ENCODE data around the gene CCDC57.
"Not testable (repeated sequence)": the region's sequence is repeated elsewhere in the genome, so short reads cannot be mapped to it uniquely, and the experiment has no call there.

CCDC57 gene

DNA sequence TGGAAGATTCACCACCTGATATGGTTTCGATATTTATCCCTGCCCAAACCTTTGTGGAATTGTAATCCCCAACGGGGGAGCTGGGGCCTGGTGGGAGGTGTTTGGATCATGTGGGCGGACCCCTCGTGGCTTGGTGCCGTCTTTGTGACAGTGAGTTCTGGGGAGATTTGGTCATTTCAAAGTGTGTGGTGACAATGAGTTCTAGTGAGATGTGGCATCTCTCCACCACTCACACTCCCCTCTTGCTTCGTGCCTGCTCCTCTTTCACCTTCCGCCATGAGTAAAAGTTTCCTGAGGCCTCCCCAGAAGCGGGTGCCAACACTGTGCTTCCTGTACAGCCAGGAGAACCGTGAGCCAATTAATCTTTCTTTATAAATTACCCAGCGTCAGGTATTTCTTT, 9.7 kb downstream of the CCDC57 start:
- no peak for DNase-seq (ENCODE audit: low read depth)

DNA sequence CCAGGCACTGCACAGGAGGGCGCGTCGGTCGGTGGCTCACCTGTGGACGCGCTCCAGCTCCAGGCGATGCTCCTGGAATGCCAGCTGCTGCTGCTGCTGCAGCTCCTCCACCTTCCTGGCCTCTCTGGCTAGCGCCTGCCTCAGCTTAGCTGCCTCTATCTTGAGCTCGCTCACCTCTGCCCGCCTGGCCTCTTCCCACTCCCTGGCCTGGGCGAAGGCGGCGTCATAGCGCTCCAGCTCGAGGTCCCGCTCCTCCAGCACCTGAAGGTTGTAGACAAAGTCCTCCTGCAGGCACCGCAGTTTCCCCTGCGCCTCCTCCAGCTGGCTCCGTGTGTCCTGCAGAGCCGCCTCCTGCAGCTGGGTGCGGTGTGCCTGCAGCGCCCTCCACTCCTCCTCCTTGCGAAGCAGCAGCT, 11.1 kb downstream of the CCDC57 start:
- DNase-seq (ENCODE audit: low read depth): no peak

DNA sequence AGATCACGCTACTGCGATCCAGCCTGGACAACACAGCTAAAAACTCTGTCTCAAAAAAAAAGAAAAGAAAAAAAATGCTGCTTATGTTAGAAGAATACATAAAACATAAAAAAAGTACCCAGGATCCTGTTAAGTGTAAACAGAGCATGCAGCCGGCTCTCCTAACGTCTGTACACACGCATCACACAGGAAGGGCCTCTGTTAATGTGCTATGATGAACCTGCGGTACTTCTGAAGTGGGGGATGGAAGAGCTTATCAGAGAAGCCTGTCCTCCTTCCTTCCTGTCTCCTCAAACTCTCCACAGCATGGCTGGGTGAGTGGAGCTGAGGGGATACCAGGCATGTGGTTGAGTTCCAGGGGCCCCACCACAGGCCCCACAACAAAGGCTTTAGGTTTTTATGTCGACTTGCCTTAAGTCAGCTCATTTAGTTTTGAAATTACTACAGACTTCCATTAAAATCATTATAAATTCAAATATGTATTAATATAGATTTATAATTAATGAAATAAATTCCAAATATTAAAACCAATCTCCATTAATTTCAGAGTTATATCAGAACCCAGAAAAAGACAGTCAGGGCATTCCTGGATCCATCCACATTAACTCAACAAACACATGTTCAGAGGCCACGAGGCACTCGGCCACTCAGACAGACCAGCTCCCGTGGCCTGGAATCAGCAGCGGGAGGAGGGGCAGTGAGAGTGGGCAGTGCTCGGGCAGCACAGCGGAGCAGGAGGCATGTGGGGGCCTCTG, 11.7 kb downstream of the CCDC57 start:
- DNase-seq (ENCODE audit: low read depth): no peak

DNA sequence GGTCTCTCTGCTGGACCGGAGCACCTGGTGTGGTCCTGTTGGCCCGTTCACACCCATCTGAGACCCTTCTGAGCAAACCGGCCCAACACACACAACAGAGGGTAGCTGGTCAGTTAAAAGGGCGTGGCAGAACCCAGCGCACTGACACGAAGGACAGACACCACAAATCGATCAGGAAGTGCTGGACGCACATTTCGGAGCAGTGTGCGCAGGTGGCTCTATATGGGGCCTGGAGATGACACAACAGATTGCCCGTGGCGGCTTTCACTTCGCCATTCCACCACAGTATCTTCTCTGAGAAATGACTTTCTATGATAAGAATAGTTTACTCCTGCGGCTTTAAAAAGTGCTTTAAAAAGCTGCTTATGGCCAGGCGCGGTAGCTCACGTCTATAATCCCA, 12.5 kb downstream of the CCDC57 start:
- DNase-seq (ENCODE audit: low read depth): no peak

DNA sequence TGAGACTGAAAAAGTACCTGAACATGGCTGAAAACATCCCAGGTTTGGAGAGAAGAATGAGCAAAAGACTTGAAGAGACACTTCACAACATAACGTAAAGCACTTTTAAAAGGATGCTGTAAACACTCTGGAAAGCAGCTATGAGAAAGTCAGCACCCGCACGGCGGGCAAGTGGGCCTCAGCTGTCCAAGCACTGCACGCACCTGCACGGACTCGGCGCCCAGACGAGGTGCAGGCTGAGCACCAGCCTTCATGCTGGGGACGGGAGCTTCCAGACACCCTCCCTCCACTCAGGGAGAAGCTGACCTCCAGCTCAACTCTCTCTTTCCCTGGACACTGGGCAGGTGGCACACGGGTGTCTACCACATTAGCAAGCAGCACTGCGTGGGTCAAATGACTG, 13.1 kb downstream of the CCDC57 start:
- no peak for DNase-seq (ENCODE audit: low read depth)

DNA sequence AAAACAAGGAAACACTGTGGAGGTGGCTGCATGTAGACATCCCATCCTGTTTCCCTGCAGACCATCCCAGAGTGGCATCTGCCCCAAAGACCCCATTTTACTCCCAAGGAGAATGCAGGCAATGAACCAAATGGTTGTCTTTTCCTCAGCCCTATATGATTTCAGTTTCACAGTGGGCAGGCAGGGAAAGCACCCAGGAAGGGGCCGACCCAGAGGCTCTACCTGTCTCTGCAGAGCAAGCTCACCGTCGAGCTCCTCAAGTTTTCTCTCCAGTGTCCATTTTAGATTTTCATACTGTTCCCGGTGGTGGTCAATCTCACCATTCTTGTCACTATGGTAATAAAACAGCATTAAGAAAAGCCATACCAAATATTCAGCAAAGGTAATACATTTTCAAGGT, 14.6 kb downstream of the CCDC57 start:
- no peak for DNase-seq (ENCODE audit: low read depth)

DNA sequence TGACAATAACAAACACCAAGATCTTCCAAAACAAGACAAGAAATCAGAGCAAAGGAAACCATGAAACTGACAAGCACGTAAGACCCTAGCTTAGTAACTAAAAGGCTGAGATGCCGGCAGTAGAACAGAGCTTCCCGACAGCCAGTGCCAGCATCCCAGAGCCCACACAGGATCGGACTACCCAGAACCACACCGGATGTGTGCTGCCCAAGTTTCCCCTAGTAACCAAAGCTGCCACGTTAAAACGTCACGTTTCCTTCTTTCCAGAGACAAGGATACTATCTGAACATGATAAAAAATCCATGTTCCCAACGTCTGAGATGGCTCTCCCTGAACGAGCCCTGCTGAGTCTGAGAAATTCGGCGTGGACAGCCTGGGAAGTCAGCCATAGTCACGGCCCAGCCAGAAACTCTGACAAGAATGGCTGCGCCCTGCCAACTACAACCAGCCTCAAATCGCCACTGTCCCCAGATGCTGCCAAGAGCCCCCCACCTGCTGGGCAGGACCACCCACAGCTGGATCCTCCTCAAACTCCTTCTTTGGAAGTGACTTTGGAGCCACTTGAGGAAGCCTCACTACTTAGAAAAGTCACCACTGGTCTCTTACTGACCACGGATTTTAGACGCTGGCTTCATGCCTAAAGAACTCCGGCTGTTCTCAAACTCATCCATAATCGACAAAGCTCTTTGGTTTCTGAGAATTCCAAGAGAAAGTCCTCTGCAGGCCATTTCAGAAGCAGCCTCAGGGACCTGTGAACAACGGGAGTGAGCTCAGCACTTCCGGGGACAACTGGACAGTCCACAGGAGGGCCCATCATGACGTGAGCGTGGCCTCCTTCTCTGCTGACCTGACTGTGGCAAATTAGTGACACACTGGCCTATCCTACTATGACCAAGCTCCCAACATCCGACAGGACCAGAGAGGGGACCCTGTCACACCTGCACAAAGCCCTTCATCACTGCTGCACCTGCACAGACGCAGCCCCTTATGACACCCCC, 16.7 kb downstream of the CCDC57 start:
- DNase-seq (ENCODE audit: low read depth): no peak

DNA sequence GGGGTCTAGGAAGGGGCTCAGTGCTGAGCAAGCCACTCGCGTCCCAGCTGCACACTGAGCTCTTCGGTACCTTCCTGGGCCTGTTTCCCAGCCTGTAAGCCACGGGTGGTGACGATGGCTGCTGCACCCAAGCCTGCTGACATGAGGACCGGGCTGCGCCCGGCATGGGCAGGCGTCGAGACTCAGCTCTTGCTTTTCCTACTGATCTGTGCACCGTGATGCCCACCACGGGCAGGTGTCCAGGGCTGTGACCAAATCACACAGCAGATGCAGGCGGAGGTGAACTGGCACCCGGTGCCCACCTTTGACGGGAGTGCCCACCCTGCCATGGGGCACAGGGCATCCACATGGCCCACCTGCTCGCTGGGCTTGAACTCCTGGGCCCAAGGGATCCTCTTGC, 17.9 kb downstream of the CCDC57 start:
- DNase-seq (ENCODE audit: low read depth): no peak

DNA sequence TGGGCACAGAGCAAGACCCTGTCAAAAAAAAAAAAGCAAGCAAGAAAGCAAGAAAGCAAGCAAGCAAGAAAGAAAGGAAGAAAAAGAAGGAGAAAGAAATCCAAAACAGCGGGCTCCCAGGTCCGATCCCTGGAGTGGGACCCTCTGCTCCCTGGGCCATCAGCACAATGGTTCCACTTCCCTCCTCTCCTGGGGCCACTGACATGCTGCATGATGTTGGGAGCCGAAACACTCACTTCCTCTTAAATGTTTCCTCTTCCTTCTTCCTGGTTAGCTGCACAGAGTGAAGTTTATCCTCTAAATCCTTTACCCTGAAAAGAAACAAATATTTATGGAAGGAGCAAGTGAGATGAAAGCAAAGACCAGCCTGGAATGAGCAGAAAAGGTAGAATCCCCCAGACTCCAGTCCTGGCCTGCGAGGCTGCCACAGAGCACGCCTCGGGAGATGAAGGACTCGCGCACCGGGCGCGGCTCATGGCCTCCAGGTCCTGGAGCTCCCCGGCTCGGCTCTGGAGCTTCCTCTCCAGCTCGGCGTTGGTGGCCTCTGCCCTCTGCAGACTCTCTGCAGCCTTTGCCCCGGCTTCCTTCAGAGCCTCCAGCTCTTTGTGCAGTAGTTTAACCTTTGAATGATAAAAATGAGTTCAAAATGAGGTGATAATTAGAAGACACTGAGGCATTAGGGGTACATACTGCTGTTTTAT, 19.0 kb downstream of the CCDC57 start:
- DNase-seq (ENCODE audit: low read depth): no peak

DNA sequence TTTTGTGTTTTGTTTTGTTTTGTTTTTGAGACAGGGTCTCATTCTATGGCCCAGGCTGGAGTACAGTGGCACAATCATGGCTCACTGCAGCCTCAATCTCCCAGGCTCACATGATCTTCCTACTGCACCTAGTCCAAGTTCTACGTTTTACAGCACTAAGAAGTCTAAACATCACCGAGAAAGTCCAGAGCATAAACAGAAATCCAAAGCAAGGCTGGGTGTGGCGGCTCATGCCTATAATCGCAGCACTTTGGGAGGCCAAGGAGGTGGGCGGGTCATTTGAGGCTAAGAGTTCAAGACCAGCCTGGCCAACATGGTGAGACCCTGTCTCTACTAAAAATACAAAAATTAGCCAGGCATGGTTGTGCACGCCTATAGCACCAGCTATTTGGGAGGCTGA, 19.6 kb downstream of the CCDC57 start:
- not testable (repeated sequence) for DNase-seq (ENCODE audit: low read depth)

DNA sequence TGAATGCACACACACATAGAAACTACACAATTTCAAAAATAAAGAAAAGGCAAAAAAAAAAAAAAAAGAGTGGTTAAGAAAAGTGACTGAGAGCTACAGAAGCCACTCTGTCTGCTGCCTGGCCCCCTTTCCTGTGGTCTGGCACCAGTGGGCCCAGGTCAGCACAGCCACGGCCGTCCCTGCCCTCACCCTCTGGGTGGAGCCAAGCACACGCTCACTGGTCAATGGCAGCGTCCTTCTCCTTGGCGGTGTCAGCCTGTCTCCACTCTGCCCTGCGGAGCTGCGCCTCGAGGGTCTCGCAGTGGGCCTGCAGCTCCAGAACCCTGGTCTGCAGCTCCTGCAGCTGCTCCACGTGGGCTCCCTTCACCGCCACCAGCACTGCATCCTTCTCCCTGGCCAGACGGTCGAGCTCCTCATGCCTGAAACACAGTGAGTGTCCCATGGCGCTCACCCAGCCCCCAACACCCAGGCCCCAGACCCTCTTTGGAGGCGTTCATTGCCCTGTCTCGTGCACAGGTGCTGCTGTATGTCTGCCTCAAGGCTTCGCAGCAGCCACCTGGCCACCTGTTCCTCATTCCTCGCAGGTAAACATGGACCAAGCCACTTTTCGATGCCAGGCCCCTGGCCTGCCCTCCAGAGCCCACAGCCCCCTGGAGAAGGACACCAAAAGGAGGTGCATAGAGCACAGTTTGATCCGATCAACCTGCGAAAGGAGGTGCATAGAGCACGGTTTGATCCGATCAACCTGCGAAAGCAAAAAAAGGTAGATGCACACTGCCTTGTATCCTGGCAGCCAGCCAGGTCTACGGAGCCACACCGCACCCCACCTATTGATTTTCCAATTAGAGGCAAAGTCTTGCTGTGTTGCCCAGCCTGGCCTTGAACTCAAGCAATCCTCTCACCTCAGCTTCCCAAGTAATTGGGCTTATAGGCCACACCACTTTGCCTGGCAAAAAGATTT, 24.4 kb downstream of the CCDC57 start:
- DNase-seq (ENCODE audit: low read depth): no peak

DNA sequence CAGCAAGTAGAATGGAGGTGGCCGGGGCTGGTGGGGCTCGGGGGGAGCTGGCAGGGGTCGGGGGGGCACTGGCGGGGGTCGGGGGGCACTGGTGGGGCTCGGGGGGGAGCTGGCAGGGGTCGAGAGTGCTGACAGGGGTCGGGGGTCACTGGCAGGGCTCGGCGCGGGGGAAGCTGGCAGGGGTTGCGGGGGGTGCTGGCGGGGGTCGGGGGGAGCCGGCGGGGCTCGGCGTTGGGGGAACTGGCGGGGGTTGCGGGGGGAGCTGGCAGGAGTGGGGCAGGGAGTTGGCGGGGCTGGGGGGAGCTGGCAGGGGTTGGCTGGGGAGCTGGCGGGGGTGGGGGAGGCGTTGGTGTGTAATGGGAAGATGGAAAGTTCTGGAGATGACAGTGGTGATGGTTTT, 25.1 kb downstream of the CCDC57 start:
- no peak for DNase-seq (ENCODE audit: low read depth)

DNA sequence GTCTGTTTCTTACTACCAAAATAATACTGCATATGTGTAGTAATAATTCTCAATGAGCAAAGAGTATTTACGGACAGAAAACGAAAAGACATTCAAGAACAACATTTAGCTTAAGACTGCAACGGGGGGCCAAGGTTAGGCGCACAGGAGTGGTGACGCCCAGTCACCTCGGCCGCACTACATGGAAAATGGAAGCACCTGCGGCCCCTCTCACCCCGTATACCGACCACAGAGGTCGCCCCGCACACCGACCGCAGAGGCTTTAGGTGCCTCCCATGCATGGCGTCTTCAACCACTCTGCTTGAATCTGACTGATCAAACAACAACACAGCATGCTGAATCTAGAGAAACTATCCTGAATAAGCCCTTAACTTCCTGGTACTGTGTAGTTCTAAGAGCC, 26.4 kb downstream of the CCDC57 start:
- no peak for DNase-seq (ENCODE audit: low read depth)

DNA sequence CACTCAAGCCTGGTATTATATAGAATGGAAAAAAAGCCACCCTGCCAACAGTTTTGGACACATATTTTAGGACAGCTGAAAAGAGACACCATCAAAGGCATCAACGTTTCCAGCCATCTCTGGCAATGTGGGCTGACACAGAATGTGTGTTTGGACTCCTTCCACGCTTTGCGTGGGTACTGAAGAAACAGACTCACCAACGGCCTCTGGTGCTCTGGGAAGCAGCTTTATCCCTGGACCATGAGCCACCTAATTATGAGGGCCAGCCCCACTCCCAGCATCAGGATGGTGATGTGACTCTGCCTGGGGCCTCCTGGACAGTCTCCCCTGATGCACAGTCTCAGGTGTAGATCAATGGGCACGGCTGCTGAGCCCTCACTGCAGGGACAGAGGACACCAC, 27.9 kb downstream of the CCDC57 start:
- no peak for DNase-seq (ENCODE audit: low read depth)

DNA sequence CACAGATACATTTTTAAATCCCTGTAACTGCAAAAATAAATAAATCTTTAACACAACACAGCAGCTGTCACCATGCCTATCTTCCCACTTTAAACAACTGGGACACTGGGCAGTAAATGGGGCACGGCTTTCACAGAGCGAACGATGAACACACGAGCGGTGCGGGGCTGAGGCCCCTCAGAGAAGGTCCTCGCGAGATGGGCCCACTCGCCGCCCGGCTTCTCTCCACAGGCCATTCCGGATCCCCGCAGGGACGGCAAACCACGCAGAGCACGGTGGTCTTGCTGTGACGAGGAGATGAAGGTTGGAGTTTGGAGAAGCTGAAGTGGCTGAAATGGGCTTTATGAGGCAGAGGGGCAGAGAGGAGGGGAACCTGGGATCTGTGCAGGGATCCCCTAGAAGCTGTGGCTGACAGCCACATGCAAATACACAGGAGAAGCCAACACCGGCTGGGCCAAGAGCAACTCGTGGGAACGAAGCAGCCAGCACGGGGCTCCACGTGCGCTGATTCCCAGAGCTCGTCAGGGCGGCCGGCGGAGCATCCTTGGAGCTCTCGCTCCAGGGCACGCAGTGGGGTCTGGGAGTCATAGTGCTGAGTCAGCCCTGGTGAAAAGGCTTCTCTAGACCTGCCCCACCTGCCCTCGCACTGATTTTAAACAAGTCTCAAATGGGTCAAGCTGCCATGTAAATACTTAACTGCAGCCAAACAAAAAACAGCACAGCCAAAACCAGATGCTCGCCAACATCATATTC, 31.7 kb downstream of the CCDC57 start:
- DNase-seq (ENCODE audit: low read depth): no peak

DNA sequence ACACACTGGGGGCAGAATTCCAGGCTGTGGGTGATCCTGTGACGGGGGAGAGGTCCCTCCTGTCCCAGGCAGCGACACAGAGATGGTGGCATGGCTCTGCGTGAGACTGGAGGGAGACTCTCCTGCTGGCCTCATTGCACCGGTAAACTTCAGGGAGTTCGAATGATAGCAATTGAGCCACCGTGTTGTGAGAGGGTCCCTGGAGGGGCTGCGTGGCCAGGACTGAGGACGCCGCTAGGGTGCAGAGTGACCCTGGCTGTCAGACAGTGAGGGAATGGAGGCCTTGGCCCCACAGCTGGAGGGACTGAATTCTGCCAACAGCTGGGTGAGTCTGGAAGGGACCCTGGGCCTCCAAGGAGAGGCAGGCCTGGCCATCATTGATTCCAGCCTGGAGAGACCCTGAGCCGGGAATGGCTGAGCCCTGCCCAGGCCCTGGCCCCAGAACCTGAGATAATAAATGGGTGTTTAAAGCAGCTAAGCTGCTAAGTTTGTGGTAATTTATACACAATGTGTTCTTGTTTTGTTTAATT, 32.6 kb downstream of the CCDC57 start:
- DNase-seq (ENCODE audit: low read depth): no peak

DNA sequence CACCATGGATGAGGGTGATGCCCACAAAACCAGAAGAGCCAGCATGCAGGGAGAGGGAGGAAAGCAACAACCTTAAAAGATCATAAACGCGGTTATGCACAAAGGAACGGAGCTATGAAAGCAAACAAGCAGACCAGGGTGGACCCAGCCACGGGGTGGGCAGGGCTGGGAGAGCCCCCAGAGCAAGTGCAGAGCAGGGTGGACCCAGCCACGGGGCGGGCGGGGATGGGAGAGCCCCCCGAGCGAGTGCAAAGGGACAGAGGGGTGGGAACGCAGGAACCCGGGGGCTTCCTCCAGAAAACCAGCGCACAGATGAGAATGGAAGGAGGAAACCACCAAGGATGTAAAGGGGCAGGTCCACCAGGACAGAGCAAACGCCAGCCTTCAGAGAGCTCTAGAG, 33.2 kb downstream of the CCDC57 start:
- no peak for DNase-seq (ENCODE audit: low read depth)

DNA sequence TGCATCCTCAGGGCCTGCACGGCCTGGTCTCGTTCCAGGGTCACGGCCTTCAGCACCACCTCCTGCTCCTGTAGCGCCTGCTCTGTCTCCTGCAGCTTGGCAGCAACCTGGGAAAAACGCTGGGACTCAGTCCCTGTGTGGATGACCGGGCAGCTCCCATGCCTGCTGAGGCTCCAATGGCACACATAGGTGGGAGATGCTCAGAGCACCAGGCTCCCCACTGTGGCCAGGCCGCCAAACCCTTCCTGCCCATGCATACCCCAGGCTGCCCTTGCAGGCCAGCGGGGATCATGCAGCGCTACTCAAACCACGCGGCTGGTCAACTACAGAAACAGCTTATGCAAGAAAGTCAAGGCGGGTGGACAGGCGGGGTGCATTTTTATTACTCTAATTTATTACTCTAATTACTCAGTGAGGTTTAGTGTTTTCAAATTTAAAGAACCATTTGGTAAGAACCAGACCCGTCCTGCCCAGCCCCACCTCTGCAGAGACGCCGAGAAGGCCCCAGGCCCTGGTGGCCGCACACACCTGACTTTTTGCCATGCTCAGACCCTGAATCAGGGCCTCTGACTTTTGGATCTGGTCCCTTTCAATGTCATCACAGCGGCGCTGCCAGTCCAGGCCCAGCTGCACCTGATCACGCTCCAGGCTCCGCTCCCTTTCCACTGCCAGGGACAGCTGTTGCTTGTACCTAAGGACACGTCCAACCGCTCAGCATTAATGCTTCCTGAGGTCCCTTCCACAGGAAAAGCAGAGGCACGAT, 34.0 kb downstream of the CCDC57 start:
- DNase-seq (ENCODE audit: low read depth): no peak

DNA sequence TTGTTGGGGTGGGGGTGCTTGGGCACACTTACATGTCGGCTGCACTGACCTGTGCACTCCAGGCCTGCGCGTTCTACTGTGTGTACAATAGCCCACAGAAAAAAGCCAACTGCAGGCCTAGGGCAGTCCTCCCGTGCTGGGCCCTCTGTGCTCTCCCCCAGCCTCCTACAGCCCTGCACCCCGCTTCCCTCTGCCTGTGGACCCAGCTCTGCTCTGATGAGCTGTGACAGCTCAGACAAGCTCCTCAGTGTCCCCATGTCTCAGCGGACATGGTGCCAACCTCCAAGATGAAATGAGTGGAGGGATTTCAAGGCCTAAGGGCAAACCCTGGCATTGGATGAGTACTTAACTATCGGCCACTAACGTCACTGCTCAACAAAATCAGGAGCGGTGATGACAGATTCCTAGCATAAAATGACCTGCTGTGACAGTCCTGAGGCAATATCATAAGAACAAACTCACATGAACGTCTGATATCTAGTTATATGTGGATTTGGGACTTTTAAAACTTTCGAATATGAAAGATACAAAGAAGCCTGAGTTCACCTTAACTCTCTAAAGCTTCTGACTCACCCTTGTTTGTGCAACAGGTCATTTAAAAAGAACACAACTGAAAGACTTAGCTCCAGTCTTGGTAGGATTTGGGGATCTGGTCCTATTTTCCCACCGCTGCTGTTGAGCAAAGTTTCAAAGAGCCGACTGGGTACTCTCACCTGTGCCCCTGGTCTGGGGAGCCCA, 34.7 kb downstream of the CCDC57 start:
- DNase-seq (ENCODE audit: low read depth): no peak

Measured in GM04503 (cell line).